A549 (cell line): ENCODE results near the gene USP30. TPM values are rescaled to one million over a fixed set of nuclear protein-coding genes. Genes with fewer than 3 reads are reported as not detected.

Experiments used
- ATAC-seq, 2 experiments: fragments of 200-7000 bp in 1 of 2; fragments of >200 bp in 1 of 2; cut with Nextera tagmentation in 1 of 2; cut with Tn5 transposase in 1 of 2; 3 replicates each; pipeline versions ENCODE4 v1.8.0 to v1.9.1; 2018 to 2020; ENCODE audit warnings: mild to moderate bottlenecking in 1 of 2, moderate library complexity in 1 of 2
- CTCF ChIA-PET: fragments of 300-600 bp; sonication (Branson Sonifier 250); formaldehyde crosslinking; extraction: SDS; loops from one replicate; lab custom pipeline; 2021; ENCODE audit warnings: antibody characterized with exemption, inconsistent platforms; lab: Yijun Ruan, JAX
- POLR2A ChIA-PET: fragments of 350-600 bp; formaldehyde crosslinking; extraction: SDS; loops from one replicate; lab custom pipeline; 2021; ENCODE audit warnings: antibody characterized with exemption, inconsistent platforms; lab: Yijun Ruan, JAX
- DNase-seq, 2 experiments: peaks; one replicate each; pipeline versions ENCODE4 v3.0.0 to v3.0.0-alpha.2; 2011 to 2016; ENCODE audit warnings: low read depth in 1 of 2, low spot score in 1 of 2
- FAIRE-seq: peaks from 2 replicates; lab custom pipeline; 2011; peaks lifted over from hg19 to GRCh38; lab: Jason Lieb, UNC
- H3K27ac ChIP-seq, 2 experiments: fragments of >200 bp; sonication (Bioruptor Twin); formaldehyde crosslinking; 3 replicates each; pipeline ENCODE4 v1.5.1; 2016 to 2017
- H3K4me1 ChIP-seq: fragments of >200 bp; sonication (Bioruptor Twin); formaldehyde crosslinking; 3 replicates; pipeline ENCODE4 v1.6.1; 2016
- H3K4me2 ChIP-seq: fragments of >200 bp; sonication (Bioruptor Twin); formaldehyde crosslinking; 3 replicates; pipeline ENCODE4 v1.6.1; 2016
- H3K4me3 ChIP-seq: fragments of >200 bp; sonication (Bioruptor Twin); formaldehyde crosslinking; 3 replicates; pipeline ENCODE4 v1.5.1; 2016
- H3K9me3 ChIP-seq: fragments of >200 bp; sonication (Bioruptor Twin); formaldehyde crosslinking; 3 replicates; pipeline ENCODE4 v1.6.1; 2016
- CBX2 ChIP-seq: fragments of 200-600 bp; sonication (generic); IDR thresholded peaks from 2 replicates; pipeline ENCODE4 v1.6.1; 2016; ENCODE audit warnings: low read depth, mild to moderate bottlenecking, borderline replicate concordance
- CBX8 ChIP-seq: fragments of 200-600 bp; sonication (generic); IDR thresholded peaks from 2 replicates; pipeline ENCODE4 v1.6.1; 2016
- CHD2 ChIP-seq: fragments of 150-350 bp; IDR thresholded peaks from 2 replicates; pipeline ENCODE4 v1.6.1; 2014; ENCODE audit warnings: low read length; ENCODE audit not compliant: partially characterized antibody
- E2F6 ChIP-seq: IDR thresholded peaks from 2 replicates; pipeline ENCODE4 v1.6.1; 2012; ENCODE audit warnings: low read depth, borderline replicate concordance
- EHF ChIP-seq: fragments of 250-450 bp; sonication (Bioruptor Pico); IDR thresholded peaks from 2 replicates; pipeline ENCODE4 v1.5.0; 2020; ENCODE audit warnings: mild to moderate bottlenecking
- EP300 ChIP-seq, 2 experiments: fragments of >200 bp; sonication (Bioruptor Twin); formaldehyde crosslinking; IDR thresholded peaks; 2 replicates in 1 of 2; 3 replicates in 1 of 2; pipeline ENCODE4 v1.6.1; 2016 to 2017
- FOSB ChIP-seq: fragments of 250-450 bp; sonication (Bioruptor Pico); IDR thresholded peaks from 2 replicates; pipeline ENCODE4 v1.5.0; 2020; ENCODE audit warnings: mild to moderate bottlenecking, moderate library complexity
- FOSL2 ChIP-seq, 2 experiments: fragments of 450-650 bp in 1 of 2; fragments of >200 bp in 1 of 2; sonication (Bioruptor Twin) in 1 of 2; formaldehyde crosslinking; IDR thresholded peaks; 2 replicates each; pipeline versions ENCODE4 v1.5.0 to v1.6.1; 2016 to 2020; ENCODE audit warnings: mild to moderate bottlenecking in 1 of 2, moderate library complexity in 1 of 2
- HMGXB4 ChIP-seq: fragments of 250-450 bp; sonication (Bioruptor Pico); IDR thresholded peaks from 2 replicates; pipeline ENCODE4 v1.5.0; 2021; ENCODE audit warnings: mild to moderate bottlenecking, moderate library complexity, borderline replicate concordance
- HOXA7 ChIP-seq: fragments of 250-450 bp; sonication (Bioruptor Pico); IDR thresholded peaks from 2 replicates; pipeline ENCODE4 v1.5.0; 2020; ENCODE audit warnings: mild to moderate bottlenecking, moderate library complexity
- HOXB13 ChIP-seq: fragments of 250-450 bp; sonication (Bioruptor Pico); IDR thresholded peaks from 2 replicates; pipeline ENCODE4 v1.5.0; 2020; ENCODE audit warnings: low read depth, mild to moderate bottlenecking, moderate library complexity
- JUN ChIP-seq, 2 experiments: fragments of >200 bp; sonication (Bioruptor Twin); formaldehyde crosslinking; IDR thresholded peaks; 2 replicates in 1 of 2; 3 replicates in 1 of 2; pipeline ENCODE4 v1.6.1; 2016 to 2017
- KDM1A ChIP-seq: fragments of 200-600 bp; sonication (generic); IDR thresholded peaks from 2 replicates; pipeline ENCODE4 v1.6.1; 2016; ENCODE audit warnings: low read depth, mild to moderate bottlenecking
- MAZ ChIP-seq: fragments of 150-350 bp; IDR thresholded peaks from 2 replicates; pipeline ENCODE4 v1.6.1; 2014; ENCODE audit warnings: antibody characterized with exemption, low read depth, low read length, borderline replicate concordance
- NFE2L2 ChIP-seq: fragments of 150-350 bp; conservative IDR thresholded peaks from 2 replicates; pipeline ENCODE4 v1.6.1; 2014; ENCODE audit warnings: low read length
- NPAS2 ChIP-seq: fragments of 250-450 bp; sonication (Bioruptor Pico); IDR thresholded peaks from 2 replicates; pipeline ENCODE4 v1.8.0; 2022; ENCODE audit warnings: mild to moderate bottlenecking, moderate library complexity, borderline replicate concordance
- POLR2A ChIP-seq: IDR thresholded peaks from 2 replicates; pipeline ENCODE4 v1.6.1; 2012; ENCODE audit warnings: mild to moderate bottlenecking, low read length
- RCOR1 ChIP-seq: fragments of 150-350 bp; IDR thresholded peaks from 2 replicates; pipeline ENCODE4 v1.6.1; 2014; ENCODE audit warnings: antibody characterized with exemption, low read length, low read depth
- RNF2 ChIP-seq: fragments of 200-600 bp; sonication (generic); IDR thresholded peaks from 2 replicates; pipeline ENCODE4 v1.6.1; 2016; ENCODE audit warnings: low read depth, mild to moderate bottlenecking, antibody characterized with exemption, moderate library complexity, borderline replicate concordance
- SMC3 ChIP-seq: fragments of >200 bp; sonication (Bioruptor Twin); formaldehyde crosslinking; IDR thresholded peaks from 3 replicates; pipeline ENCODE4 v1.6.1; 2018; ENCODE audit warnings: inconsistent platforms
- SREBF2 ChIP-seq: fragments of 450-650 bp; IDR thresholded peaks from 2 replicates; pipeline ENCODE4 v1.6.1; 2014; ENCODE audit warnings: mild to moderate bottlenecking, moderate library complexity
- TFCP2L1 ChIP-seq: fragments of 250-450 bp; sonication (Bioruptor Pico); IDR thresholded peaks from 2 replicates; pipeline ENCODE4 v1.5.0; 2021; ENCODE audit warnings: mild to moderate bottlenecking
- WGBS: methylation state at CpG from one replicate; pipeline ENCODE4 v1.1.6; 2017; ENCODE audit errors: missing lambda C conversion rate; 5-methylcytosine and 5-hydroxymethylcytosine counted together
- polyA plus RNA-seq, 4 experiments: library from polyadenylated mRNA; depleted of rRNA in 3 of 4; stranded (reverse); fragments of >200 nt; fragmentation: RNase III in 1 of 4; extraction: RNeasy Plus Mini Kit Qiagen cat#74134 plus additional on column Dnase treatment in 1 of 4; gene quantifications; 2 replicates in 3 of 4; 3 replicates in 1 of 4; pipeline ENCODE4 v1.2.3, GENCODE V29; 2011 to 2017
- TF ChIP-seq, protein P1 (sequence below): IDR thresholded peaks from 2 replicates; pipeline ENCODE4 v1.6.1; 2012
- TF ChIP-seq, protein P2 (sequence below): fragments of >200 bp; sonication (Bioruptor Twin); formaldehyde crosslinking; IDR thresholded peaks from 2 replicates; pipeline ENCODE4 v1.6.1; 2016
- TF ChIP-seq, protein P3 (sequence below): fragments of 200-600 bp; sonication (generic); IDR thresholded peaks from 2 replicates; pipeline ENCODE4 v1.6.1; 2016; ENCODE audit warnings: antibody characterized with exemption, mild to moderate bottlenecking, moderate library complexity
- TF ChIP-seq, protein P4 (sequence below): fragments of 450-650 bp; IDR thresholded peaks from 2 replicates; pipeline ENCODE4 v1.6.1; 2014; ENCODE audit warnings: antibody characterized with exemption

Gene USP30
- polyA plus RNA-seq, 2 of the 4 experiments (the other 2 are of a cell fraction) = 6.8 to 19.6 TPM

DNA sequence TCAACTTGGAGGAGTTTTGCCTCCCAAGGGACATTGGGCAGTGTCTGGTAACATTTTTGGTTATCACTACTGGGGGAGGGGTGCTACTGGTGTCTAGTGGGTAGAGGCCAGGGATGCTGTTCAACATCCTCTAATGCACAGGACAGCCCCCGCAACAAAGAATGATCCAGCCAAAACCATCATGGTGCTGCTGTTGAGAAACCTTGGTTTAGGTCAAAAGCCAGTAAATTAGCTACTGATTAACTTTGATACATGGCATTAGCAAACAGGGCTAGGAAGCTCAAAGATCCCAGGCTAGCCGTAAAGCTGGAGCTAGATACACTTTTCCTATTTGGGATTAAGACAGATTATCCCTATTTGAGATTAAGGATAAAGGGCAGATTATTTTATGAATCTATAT is 32.0 kb downstream of the USP30 start:
- POLR2A ChIA-PET = no interaction called here
- H3K4me3 ChIP-seq = no peak overlapping the region

DNA sequence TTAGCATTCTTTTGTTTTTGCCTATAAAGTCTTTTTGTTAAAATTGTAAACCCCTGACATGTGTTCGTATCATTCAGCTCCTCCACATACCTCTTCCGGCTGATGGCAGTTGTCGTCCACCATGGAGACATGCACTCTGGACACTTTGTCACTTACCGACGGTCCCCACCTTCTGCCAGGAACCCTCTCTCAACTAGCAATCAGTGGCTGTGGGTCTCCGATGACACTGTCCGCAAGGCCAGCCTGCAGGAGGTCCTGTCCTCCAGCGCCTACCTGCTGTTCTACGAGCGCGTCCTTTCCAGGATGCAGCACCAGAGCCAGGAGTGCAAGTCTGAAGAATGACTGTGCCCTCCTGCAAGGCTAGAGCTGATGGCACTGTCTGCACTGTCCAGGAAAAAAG is 33.2 kb downstream of the USP30 start:
- no peak for TF ChIP-seq CBX2
- no peak for TF ChIP-seq NPAS2
- TF ChIP-seq, protein P1, sequence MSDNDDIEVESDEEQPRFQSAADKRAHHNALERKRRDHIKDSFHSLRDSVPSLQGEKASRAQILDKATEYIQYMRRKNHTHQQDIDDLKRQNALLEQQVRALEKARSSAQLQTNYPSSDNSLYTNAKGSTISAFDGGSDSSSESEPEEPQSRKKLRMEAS = no peak
- no peak for TF ChIP-seq FOSB
- no peak for TF ChIP-seq MAZ
- TF ChIP-seq EP300 (IDR thresholded peaks at IDR 0.05) = no peak
- ATAC-seq (no peak; a peak in 1 of 6 replicates), FAIRE-seq (no peak), DNase-seq (no peak)
- ChIA-PET POLR2A (no interaction called here), CTCF (interaction anchor here (0.8 to 1.4 kb wide), 3 partner anchors 7 to 280 kb away, joined by 3 to 8 read pairs (median 3); partner anchors contain the start of gene ALKBH2)
- H3K4me3 ChIP-seq = no peak overlapping the region
- H3K4me1 ChIP-seq = peaks cover 6% of the 10 kb centered on the region
- H3K9me3 ChIP-seq = no peaks in the 10 kb centered on the region
- no peak overlapping the region for H3K27ac ChIP-seq
- no peak overlapping the region for H3K4me2 ChIP-seq
- WGBS = 96% methylated on average over 11 of the region's 11 CpGs

More for the DNA sequence above, 32.0 kb downstream of the USP30 start:
- ATAC-seq = no peak
- CTCF ChIA-PET = interaction anchor here (0.6 to 1.8 kb wide), 5 partner anchors 9 to 279 kb away, joined by 3 to 8 read pairs (median 4); partner anchors contain the start of gene ALKBH2
- Histone ChIP-seq H3K27ac (no peak overlapping the region), H3K9me3 (no peaks in the 10 kb centered on the region), H3K4me2 (no peak overlapping the region), H3K4me1 (peaks cover 6% of the 10 kb centered on the region)
- no peak for FAIRE-seq
- TF ChIP-seq SREBF2 = no peak
- no peak for TF ChIP-seq JUN (IDR thresholded peaks at IDR 0.05)
- no peak for TF ChIP-seq TFCP2L1 (CRISPR knock-in tag)
- no peak for TF ChIP-seq E2F6
- TF ChIP-seq RNF2 = no peak
- TF ChIP-seq FOSL2 (IDR thresholded peaks at IDR 0.05) = no peak
- TF ChIP-seq FOSL2 (CRISPR knock-in tag; IDR thresholded peaks at IDR 0.05) = no peak
- TF ChIP-seq HOXB13 (CRISPR knock-in tag) = no peak
- TF ChIP-seq, protein P2, sequence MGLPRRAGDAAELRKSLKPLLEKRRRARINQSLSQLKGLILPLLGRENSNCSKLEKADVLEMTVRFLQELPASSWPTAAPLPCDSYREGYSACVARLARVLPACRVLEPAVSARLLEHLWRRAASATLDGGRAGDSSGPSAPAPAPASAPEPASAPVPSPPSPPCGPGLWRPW = no peak
- TF ChIP-seq EHF (CRISPR knock-in tag) = no peak
- no peak for TF ChIP-seq RCOR1
- no peak for TF ChIP-seq NPAS2
- no peak for DNase-seq
- WGBS = 74% methylated on average over 2 of the region's 2 CpGs

GRCh38 chr12:109087250-109087649 is 34.9 kb downstream of the USP30 start:
- TF ChIP-seq HOXA7 (CRISPR knock-in tag) (no peak), KDM1A (no peak), NFE2L2 (no peak), CHD2 (no peak), SMC3 (no peak), CBX2 (no peak), E2F6 (no peak), POLR2A (no peak), HMGXB4 (CRISPR knock-in tag) (no peak), CBX8 (no peak)
- TF ChIP-seq, protein P3, sequence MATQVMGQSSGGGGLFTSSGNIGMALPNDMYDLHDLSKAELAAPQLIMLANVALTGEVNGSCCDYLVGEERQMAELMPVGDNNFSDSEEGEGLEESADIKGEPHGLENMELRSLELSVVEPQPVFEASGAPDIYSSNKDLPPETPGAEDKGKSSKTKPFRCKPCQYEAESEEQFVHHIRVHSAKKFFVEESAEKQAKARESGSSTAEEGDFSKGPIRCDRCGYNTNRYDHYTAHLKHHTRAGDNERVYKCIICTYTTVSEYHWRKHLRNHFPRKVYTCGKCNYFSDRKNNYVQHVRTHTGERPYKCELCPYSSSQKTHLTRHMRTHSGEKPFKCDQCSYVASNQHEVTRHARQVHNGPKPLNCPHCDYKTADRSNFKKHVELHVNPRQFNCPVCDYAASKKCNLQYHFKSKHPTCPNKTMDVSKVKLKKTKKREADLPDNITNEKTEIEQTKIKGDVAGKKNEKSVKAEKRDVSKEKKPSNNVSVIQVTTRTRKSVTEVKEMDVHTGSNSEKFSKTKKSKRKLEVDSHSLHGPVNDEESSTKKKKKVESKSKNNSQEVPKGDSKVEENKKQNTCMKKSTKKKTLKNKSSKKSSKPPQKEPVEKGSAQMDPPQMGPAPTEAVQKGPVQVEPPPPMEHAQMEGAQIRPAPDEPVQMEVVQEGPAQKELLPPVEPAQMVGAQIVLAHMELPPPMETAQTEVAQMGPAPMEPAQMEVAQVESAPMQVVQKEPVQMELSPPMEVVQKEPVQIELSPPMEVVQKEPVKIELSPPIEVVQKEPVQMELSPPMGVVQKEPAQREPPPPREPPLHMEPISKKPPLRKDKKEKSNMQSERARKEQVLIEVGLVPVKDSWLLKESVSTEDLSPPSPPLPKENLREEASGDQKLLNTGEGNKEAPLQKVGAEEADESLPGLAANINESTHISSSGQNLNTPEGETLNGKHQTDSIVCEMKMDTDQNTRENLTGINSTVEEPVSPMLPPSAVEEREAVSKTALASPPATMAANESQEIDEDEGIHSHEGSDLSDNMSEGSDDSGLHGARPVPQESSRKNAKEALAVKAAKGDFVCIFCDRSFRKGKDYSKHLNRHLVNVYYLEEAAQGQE = no peak
- TF ChIP-seq, protein P4, sequence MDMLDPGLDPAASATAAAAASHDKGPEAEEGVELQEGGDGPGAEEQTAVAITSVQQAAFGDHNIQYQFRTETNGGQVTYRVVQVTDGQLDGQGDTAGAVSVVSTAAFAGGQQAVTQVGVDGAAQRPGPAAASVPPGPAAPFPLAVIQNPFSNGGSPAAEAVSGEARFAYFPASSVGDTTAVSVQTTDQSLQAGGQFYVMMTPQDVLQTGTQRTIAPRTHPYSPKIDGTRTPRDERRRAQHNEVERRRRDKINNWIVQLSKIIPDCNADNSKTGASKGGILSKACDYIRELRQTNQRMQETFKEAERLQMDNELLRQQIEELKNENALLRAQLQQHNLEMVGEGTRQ = no peak
- TF ChIP-seq, protein P1 = no peak
- ATAC-seq = no peak; a peak in 1 of 6 replicates
- CTCF ChIA-PET = interaction anchor here (0.6 to 1.8 kb wide), 10 partner anchors 9 to 517 kb away, joined by 3 to 6 read pairs (median 4); no protein-coding TSS in a partner anchor
- no peak overlapping the region for H3K27ac ChIP-seq
- no peak for DNase-seq
- no peak for FAIRE-seq
- no peak overlapping the region for H3K4me3 ChIP-seq
- H3K4me2 ChIP-seq = no peak overlapping the region
- peaks cover 17% of the 10 kb centered on the region for H3K4me1 ChIP-seq
- WGBS = 76% methylated on average over 5 of the region's 5 CpGs
- H3K9me3 ChIP-seq = no peaks in the 10 kb centered on the region
- POLR2A ChIA-PET = no interaction called here
